Esophagus squamous epithelium (tissue), 5 donors: Measurements from ENCODE around the gene UNK. TPM values are rescaled to one million over a fixed set of nuclear protein-coding genes. Genes with fewer than 3 reads are reported as not detected.

Experiments
- DNase-seq: peaks from one replicate; lab custom pipeline; 2025; lab: John Stamatoyannopoulos, UW
- H3K27ac ChIP-seq, 4 donors: fragments of 200-600 bp; sonication (generic); one replicate each; pipeline ENCODE4 v1.5.1; 2016 to 2019; ENCODE audit warnings: mild to moderate bottlenecking in 1 of 4
- H3K27me3 ChIP-seq, 4 donors: fragments of 200-600 bp; sonication (generic); 1 replicate in 3 of 4; 2 replicates in 1 of 4; pipeline versions ENCODE4 v1.5.1 to v1.6.0; 2017 to 2021; ENCODE audit warnings: antibody characterized with exemption in 1 of 4
- H3K36me3 ChIP-seq, 3 donors: fragments of 200-600 bp; sonication (generic); one replicate each; pipeline ENCODE4 v1.5.1; 2016 to 2019
- H3K4me1 ChIP-seq, 3 donors: fragments of 200-600 bp; sonication (generic); one replicate each; pipeline ENCODE4 v1.5.1; 2017 to 2019
- H3K4me3 ChIP-seq, 4 donors: fragments of 200-600 bp; sonication (generic); 1 replicate in 3 of 4; 2 replicates in 1 of 4; pipeline ENCODE4 v1.5.1; 2016 to 2019; ENCODE audit warnings: mild to moderate bottlenecking in 2 of 4, moderate library complexity in 1 of 4
- H3K9me3 ChIP-seq, 3 donors: fragments of 200-600 bp; sonication (generic); one replicate each; pipeline ENCODE4 v1.5.1; 2016 to 2019
- CTCF ChIP-seq, 6 experiments: fragments of 450-650 bp in 4 of 6; fragments of 200-600 bp in 2 of 6; sonication (generic) in 2 of 6; IDR thresholded peaks; one replicate each; pipeline ENCODE4 v1.5.1; 2016 to 2019; ENCODE audit warnings: antibody characterized with exemption in 6 of 6, mild to moderate bottlenecking in 4 of 6, moderate library complexity in 4 of 6
- POLR2A ChIP-seq, 4 donors: fragments of 450-650 bp; IDR thresholded peaks; one replicate each; pipeline ENCODE4 v1.6.1; 2017; ENCODE audit warnings: antibody characterized with exemption in 4 of 4, mild to moderate bottlenecking in 4 of 4, moderate library complexity in 3 of 4
- WGBS, 2 donors: methylation state at CpG; one replicate each; pipeline ENCODE4 v1.1.5; 2018; 5-methylcytosine and 5-hydroxymethylcytosine counted together
- intact Hi-C: fragments of 100-400 bp; cut with DNase I; formaldehyde crosslinking; loops from one replicate; pipeline ENCODE4 v1.15.0; 2022
- total RNA-seq, 4 donors: library from RNA; depleted of rRNA; stranded (reverse); fragments of >200 nt; gene quantifications; one replicate each; pipeline ENCODE4 v1.1.0, GENCODE V29; 2016
- donor health status: DM: yes; HTN: yes; CAD: no.

Gene UNK
- total RNA-seq, 4 donors from 2014 or later = 14.8 to 27.3 (median 20.4) TPM

DNA sequence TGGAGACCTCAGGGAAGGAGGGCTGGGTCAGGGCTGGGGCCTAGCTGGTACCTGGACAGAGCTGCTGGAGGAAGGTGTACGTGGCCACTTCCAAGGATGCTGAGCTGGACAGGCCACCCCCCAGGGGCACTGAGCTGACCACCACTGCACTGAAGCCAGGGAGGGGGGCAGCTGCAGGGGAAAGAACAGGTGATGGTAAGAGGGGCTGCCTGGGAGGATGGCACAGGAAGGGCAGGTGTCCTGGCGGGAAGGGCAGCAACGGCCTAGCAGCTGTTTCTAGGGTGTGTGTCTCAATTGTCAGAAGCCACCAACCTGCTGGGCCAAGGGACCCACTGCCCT lies 21.4 kb upstream of the UNK start:
- TF ChIP-seq POLR2A (IDR thresholded peaks at IDR 0.05) = no peak
- TF ChIP-seq CTCF (IDR thresholded peaks at IDR 0.05) = no peak
- Histone ChIP-seq H3K4me1 (peaks cover 18 to 48% (median 34%) of the 10 kb centered on the region in 3 donors), H3K27ac (no peak overlapping the region), H3K9me3 (no peaks in the 10 kb centered on the region), H3K27me3 (no peaks in the 10 kb centered on the region), H3K4me3 (no peak overlapping the region), H3K36me3 (peaks cover 3 to 31% (median 6%) of the 10 kb centered on the region in 3 donors)
- intact Hi-C loops = no loop called here
- WGBS, 2 donors = 100% methylated on average over 1 of the region's 3 CpGs
- no peak for DNase-seq

DNA sequence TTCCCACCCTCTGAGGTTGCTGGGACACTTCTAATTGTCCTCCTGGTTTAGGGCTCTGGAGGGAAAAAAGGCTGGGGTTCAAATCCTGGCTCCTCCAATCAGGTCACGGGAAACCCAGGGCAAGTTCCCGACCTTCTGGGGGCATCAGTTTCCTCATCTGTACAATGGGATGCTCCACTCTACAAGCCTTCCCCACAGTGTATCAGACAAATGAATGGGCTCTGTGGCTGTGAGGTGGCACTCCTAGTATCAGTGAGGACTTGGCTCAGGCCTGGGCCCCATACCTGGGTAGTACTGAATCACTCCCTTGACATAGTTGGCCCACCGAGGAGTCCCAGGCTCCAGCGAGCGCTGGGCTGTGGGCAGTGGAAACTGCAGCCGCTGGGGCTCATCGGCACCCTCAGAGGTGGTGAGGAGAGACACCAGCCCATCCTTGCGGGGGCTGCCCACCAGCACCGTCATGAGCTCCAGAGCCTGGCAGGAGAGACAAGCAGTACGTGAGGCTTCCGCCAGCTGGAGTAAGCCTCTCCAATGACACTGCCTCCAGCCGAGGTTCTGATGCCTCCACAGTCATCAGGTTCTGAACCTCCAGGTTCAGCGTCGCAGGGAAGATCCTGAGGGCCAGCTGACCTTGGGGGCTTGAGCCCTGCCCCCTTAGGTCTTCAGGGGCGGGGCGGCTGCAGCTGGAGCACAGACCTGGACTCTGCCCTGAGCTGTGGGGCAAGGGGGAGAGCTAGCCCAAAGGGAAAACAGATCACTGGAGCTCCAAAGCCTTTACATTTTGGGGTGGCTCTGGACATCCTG lies 20.8 kb upstream of the UNK start:
- WGBS, 2 donors = no CpG with 5 or more reads among the region's 16 CpGs
- H3K4me1 ChIP-seq = peaks cover 18 to 44% (median 34%) of the 10 kb centered on the region in 3 donors
- no peak for DNase-seq
- no peaks in the 10 kb centered on the region for H3K9me3 ChIP-seq
- H3K27ac ChIP-seq = peak overlapping the region; percentile 73 to 92 (median 88)
- H3K36me3 ChIP-seq = peaks cover 0 to 25% (median under 1%) of the 10 kb centered on the region in 3 donors
- intact Hi-C loops = no loop called here
- no peaks in the 10 kb centered on the region for H3K27me3 ChIP-seq
- H3K4me3 ChIP-seq = peak overlapping the region; percentile 51 to 85 (median 70)
- TF ChIP-seq POLR2A (IDR thresholded peaks at IDR 0.05) (no peak), CTCF (IDR thresholded peaks at IDR 0.05) (no peak)

DNA sequence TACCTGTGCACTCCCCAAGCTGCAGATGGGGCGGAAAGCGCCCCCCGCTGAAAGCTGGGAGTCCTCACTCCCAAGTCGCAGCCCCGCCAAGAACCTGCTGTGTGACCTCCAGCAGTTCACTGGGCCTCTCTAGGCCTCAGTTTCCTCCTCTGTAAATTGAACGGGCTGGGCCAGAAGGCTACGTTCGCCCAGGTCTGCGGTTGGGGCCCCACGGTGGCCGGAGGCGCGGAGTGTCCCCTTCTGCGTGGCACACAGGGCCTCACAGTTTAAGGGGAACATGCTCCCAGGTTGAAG lies 20.2 kb upstream of the UNK start:
- H3K9me3 ChIP-seq = no peaks in the 10 kb centered on the region
- intact Hi-C loops = no loop called here
- H3K27ac ChIP-seq = peak overlapping the region; percentile 73 to 92 (median 88)
- H3K4me1 ChIP-seq = peaks cover 18 to 39% (median 33%) of the 10 kb centered on the region in 3 donors
- peaks cover 0 to 20% (median 0%) of the 10 kb centered on the region in 3 donors for H3K36me3 ChIP-seq
- peak overlapping the region; percentile 51 to 85 (median 70) for H3K4me3 ChIP-seq
- no peak for DNase-seq
- 11% methylated on average over 5 of the region's 14 CpGs; no CpG with 5 or more reads in 1 of the 2 donors for WGBS, 2 donors
- TF ChIP-seq POLR2A (IDR thresholded peaks at IDR 0.05) (no peak), CTCF (IDR thresholded peaks at IDR 0.05) (no peak)
- no peaks in the 10 kb centered on the region for H3K27me3 ChIP-seq

DNA sequence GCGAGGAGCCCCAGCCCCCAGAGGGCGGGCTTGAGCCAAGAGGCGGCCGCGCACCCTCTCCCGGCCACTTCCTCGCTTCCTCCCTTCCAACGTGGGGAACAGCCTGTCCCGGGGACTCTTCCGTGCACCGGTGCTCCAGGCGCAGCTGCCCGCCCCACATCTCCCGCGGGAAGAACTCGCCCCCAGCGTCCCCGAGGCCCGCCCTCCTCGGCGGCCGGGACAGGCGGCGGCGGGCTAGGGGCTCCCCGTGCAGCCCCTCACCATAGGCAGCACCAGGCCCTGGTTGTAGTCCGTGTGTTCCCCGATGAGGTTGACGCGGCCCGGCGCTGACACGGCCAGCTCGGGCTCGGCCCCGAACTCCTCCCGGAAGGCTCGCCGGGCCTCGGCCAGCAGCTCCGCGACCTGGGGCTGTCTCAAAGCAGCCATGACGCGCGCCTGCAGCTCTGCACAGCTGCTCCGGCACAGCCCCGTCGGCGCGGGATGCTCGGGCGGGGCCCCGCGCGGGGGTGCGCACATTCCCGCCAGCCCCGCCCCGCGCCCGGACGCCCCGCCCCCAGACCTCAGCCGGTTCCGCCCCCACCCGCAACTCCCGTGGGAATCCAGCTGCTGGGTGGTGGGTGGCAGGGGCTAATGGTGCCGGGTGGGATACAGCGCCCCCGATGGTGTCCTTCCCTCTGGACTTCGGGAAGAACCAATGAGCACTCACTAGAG lies 19.7 kb upstream of the UNK start, which contains the start of gene GALK1:
Gene GALK1 (minus strand): TSS at position 482 of the 711 bp plus-strand sequence. CDS start 56 bp downstream, at position 426.
- WGBS, 2 donors = 0% methylated on average over 1 to 3 of the region's 71 CpGs

More for the DNA sequence above, 19.7 kb upstream of the UNK start, which contains the start of gene GALK1:
- Histone ChIP-seq H3K4me3 (peak within 1 kb of the TSS; percentile 51 to 85 (median 70)), H3K36me3 (peaks cover 0 to 15% (median 0%) of the 10 kb centered on the region in 3 donors), H3K27me3 (no peaks in the 10 kb centered on the region), H3K9me3 (no peaks in the 10 kb centered on the region), H3K27ac (peak within 1 kb of the TSS; percentile 73 to 92 (median 88)), H3K4me1 (peaks cover 18 to 34% (median 28%) of the 10 kb centered on the region in 3 donors)
- no peak for DNase-seq
- TF ChIP-seq CTCF (IDR thresholded peaks at IDR 0.05) = peak; percentile 51 to 71 (median 65)
- peak in 2 of 4 donors; percentile 72 to 79 for TF ChIP-seq POLR2A (IDR thresholded peaks at IDR 0.05)
- intact Hi-C loops = no loop called here
